Measurements from ENCODE around the gene BCO1.

Gene BCO1

GRCh38 chr16:81310045-81310644 lies 71.7 kb downstream of the BCO1 start:
- peaks cover 9% of the 10 kb centered on the region for H3K4me1 ChIP-seq (ENCODE audit: control insufficient read depth, low read depth, low read length)
- no peak overlapping the region for H3K9ac ChIP-seq (ENCODE audit: low read length)
- H3K9me3 ChIP-seq (ENCODE audit: control insufficient read depth, low read depth, low read length): no peaks in the 10 kb centered on the region
- no peak overlapping the region for H3K4me3 ChIP-seq (ENCODE audit: low read length)
- H3K27ac ChIP-seq (ENCODE audit: low read length): no peak overlapping the region
- no peaks in the 10 kb centered on the region for H3K27me3 ChIP-seq (ENCODE audit: control insufficient read depth, insufficient read depth, low read length)
- no peaks in the 10 kb centered on the region for H3K36me3 ChIP-seq (ENCODE audit: control insufficient read depth, low read depth, low read length)

- H3K4me1 ChIP-seq (ENCODE audit: control insufficient read depth, low read depth, low read length): peaks cover 9% of the 10 kb centered on the region
- H3K27me3 ChIP-seq (ENCODE audit: control insufficient read depth, insufficient read depth, low read length): peaks cover 11% of the 10 kb centered on the region
- H3K27ac ChIP-seq (ENCODE audit: low read length): no peak overlapping the region
- H3K4me3 ChIP-seq (ENCODE audit: low read length): no peak overlapping the region
- H3K9me3 ChIP-seq (ENCODE audit: control insufficient read depth, low read depth, low read length): no peaks in the 10 kb centered on the region
- no peaks in the 10 kb centered on the region for H3K36me3 ChIP-seq (ENCODE audit: control insufficient read depth, low read depth, low read length)
- no peak overlapping the region for H3K9ac ChIP-seq (ENCODE audit: low read length)
Measured at GRCh38 chr16:81311762-81312161, 73.3 kb downstream of the BCO1 start.

GRCh38 chr16:81313701-81314602 lies 75.5 kb downstream of the BCO1 start:
- Histone ChIP-seq H3K27ac (ENCODE audit: low read length) (peak overlapping the region; percentile 26), H3K4me3 (ENCODE audit: low read length) (peak overlapping the region; percentile 80), H3K4me1 (ENCODE audit: control insufficient read depth, low read depth, low read length) (peaks cover 9% of the 10 kb centered on the region), H3K9me3 (ENCODE audit: control insufficient read depth, low read depth, low read length) (no peaks in the 10 kb centered on the region), H3K36me3 (ENCODE audit: control insufficient read depth, low read depth, low read length) (no peaks in the 10 kb centered on the region), H3K9ac (ENCODE audit: low read length) (peak overlapping the region; percentile 83), H3K27me3 (ENCODE audit: control insufficient read depth, insufficient read depth, low read length) (peaks cover 11% of the 10 kb centered on the region)

- H3K9me3 ChIP-seq (ENCODE audit: control insufficient read depth, low read depth, low read length): no peaks in the 10 kb centered on the region
- peak within 1 kb of the TSS; percentile 26 for H3K27ac ChIP-seq (ENCODE audit: low read length)
- peak within 1 kb of the TSS; percentile 83 for H3K9ac ChIP-seq (ENCODE audit: low read length)
- peaks cover 9% of the 10 kb centered on the region for H3K4me1 ChIP-seq (ENCODE audit: control insufficient read depth, low read depth, low read length)
- H3K27me3 ChIP-seq (ENCODE audit: control insufficient read depth, insufficient read depth, low read length): peaks cover 11% of the 10 kb centered on the region
- no peaks in the 10 kb centered on the region for H3K36me3 ChIP-seq (ENCODE audit: control insufficient read depth, low read depth, low read length)
- peak within 1 kb of the TSS; percentile 80 for H3K4me3 ChIP-seq (ENCODE audit: low read length)
Measured at GRCh38 chr16:81314603-81315270, 76.2 kb downstream of the BCO1 start, which contains the start of gene GAN. Gene GAN, plus strand, starts transcription at chr16:81314962. Its CDS starts 152 bp downstream, at chr16:81315114.

- peaks cover 11% of the 10 kb centered on the region for H3K27me3 ChIP-seq (ENCODE audit: control insufficient read depth, insufficient read depth, low read length)
- peak overlapping the region; percentile 83 for H3K9ac ChIP-seq (ENCODE audit: low read length)
- no peaks in the 10 kb centered on the region for H3K9me3 ChIP-seq (ENCODE audit: control insufficient read depth, low read depth, low read length)
- H3K4me1 ChIP-seq (ENCODE audit: control insufficient read depth, low read depth, low read length): peaks cover 9% of the 10 kb centered on the region
- no peak overlapping the region for H3K27ac ChIP-seq (ENCODE audit: low read length)
- peak overlapping the region; percentile 80 for H3K4me3 ChIP-seq (ENCODE audit: low read length)
- no peaks in the 10 kb centered on the region for H3K36me3 ChIP-seq (ENCODE audit: control insufficient read depth, low read depth, low read length)
Measured at GRCh38 chr16:81315271-81316175, 77.0 kb downstream of the BCO1 start.

- Histone ChIP-seq H3K27ac (ENCODE audit: low read length) (no peak overlapping the region), H3K9ac (ENCODE audit: low read length) (no peak overlapping the region), H3K4me1 (ENCODE audit: control insufficient read depth, low read depth, low read length) (peaks cover 9% of the 10 kb centered on the region), H3K9me3 (ENCODE audit: control insufficient read depth, low read depth, low read length) (no peaks in the 10 kb centered on the region), H3K36me3 (ENCODE audit: control insufficient read depth, low read depth, low read length) (no peaks in the 10 kb centered on the region), H3K27me3 (ENCODE audit: control insufficient read depth, insufficient read depth, low read length) (peaks cover 11% of the 10 kb centered on the region), H3K4me3 (ENCODE audit: low read length) (peak overlapping the region; percentile 80)
Measured at GRCh38 chr16:81316176-81316496, 77.6 kb downstream of the BCO1 start.

GRCh38 chr16:81318711-81319110 lies 80.2 kb downstream of the BCO1 start:
- H3K4me1 ChIP-seq (ENCODE audit: control insufficient read depth, low read depth, low read length): no peaks in the 10 kb centered on the region
- H3K27ac ChIP-seq (ENCODE audit: low read length): no peak overlapping the region
- no peak overlapping the region for H3K9ac ChIP-seq (ENCODE audit: low read length)
- no peak overlapping the region for H3K4me3 ChIP-seq (ENCODE audit: low read length)
- no peaks in the 10 kb centered on the region for H3K36me3 ChIP-seq (ENCODE audit: control insufficient read depth, low read depth, low read length)
- H3K9me3 ChIP-seq (ENCODE audit: control insufficient read depth, low read depth, low read length): no peaks in the 10 kb centered on the region
- H3K27me3 ChIP-seq (ENCODE audit: control insufficient read depth, insufficient read depth, low read length): peaks cover 11% of the 10 kb centered on the region

- H3K27me3 ChIP-seq (ENCODE audit: control insufficient read depth, insufficient read depth, low read length): peaks cover 11% of the 10 kb centered on the region
- no peaks in the 10 kb centered on the region for H3K9me3 ChIP-seq (ENCODE audit: control insufficient read depth, low read depth, low read length)
- H3K9ac ChIP-seq (ENCODE audit: low read length): no peak overlapping the region
- H3K4me1 ChIP-seq (ENCODE audit: control insufficient read depth, low read depth, low read length): no peaks in the 10 kb centered on the region
- H3K27ac ChIP-seq (ENCODE audit: low read length): no peak overlapping the region
- H3K4me3 ChIP-seq (ENCODE audit: low read length): no peak overlapping the region
- H3K36me3 ChIP-seq (ENCODE audit: control insufficient read depth, low read depth, low read length): no peaks in the 10 kb centered on the region
Measured at GRCh38 chr16:81319221-81319912, 80.9 kb downstream of the BCO1 start.

GRCh38 chr16:81321039-81321438 lies 82.5 kb downstream of the BCO1 start:
- Histone ChIP-seq H3K4me3 (ENCODE audit: low read length) (no peak overlapping the region), H3K9me3 (ENCODE audit: control insufficient read depth, low read depth, low read length) (no peaks in the 10 kb centered on the region), H3K27ac (ENCODE audit: low read length) (no peak overlapping the region), H3K4me1 (ENCODE audit: control insufficient read depth, low read depth, low read length) (no peaks in the 10 kb centered on the region), H3K36me3 (ENCODE audit: control insufficient read depth, low read depth, low read length) (no peaks in the 10 kb centered on the region), H3K27me3 (ENCODE audit: control insufficient read depth, insufficient read depth, low read length) (peaks cover 6% of the 10 kb centered on the region), H3K9ac (ENCODE audit: low read length) (no peak overlapping the region)

GRCh38 chr16:81321536-81321935 lies 83.0 kb downstream of the BCO1 start:
- H3K9me3 ChIP-seq (ENCODE audit: control insufficient read depth, low read depth, low read length): no peaks in the 10 kb centered on the region
- H3K4me3 ChIP-seq (ENCODE audit: low read length): no peak overlapping the region
- H3K36me3 ChIP-seq (ENCODE audit: control insufficient read depth, low read depth, low read length): no peaks in the 10 kb centered on the region
- H3K27ac ChIP-seq (ENCODE audit: low read length): no peak overlapping the region
- no peaks in the 10 kb centered on the region for H3K4me1 ChIP-seq (ENCODE audit: control insufficient read depth, low read depth, low read length)
- H3K27me3 ChIP-seq (ENCODE audit: control insufficient read depth, insufficient read depth, low read length): peaks cover 2% of the 10 kb centered on the region
- H3K9ac ChIP-seq (ENCODE audit: low read length): no peak overlapping the region

All from iPS-18a (cell line).